HG03571 (cell line): Measurements from ENCODE around the gene CD2.
A peak's percentile ranks its signal among the peaks of the same experiment; 100 is the strongest.
"Not testable (repeated sequence)": the region's sequence is repeated elsewhere in the genome, so short reads cannot be mapped to it uniquely, and the experiment has no call there.

Experiments
- ATAC-seq: cut with Tn5 transposase; IDR thresholded peaks from one replicate; pipeline ENCODE4 v1.9.1; 2021; ENCODE audit not compliant: unreplicated experiment

Gene CD2

DNA sequence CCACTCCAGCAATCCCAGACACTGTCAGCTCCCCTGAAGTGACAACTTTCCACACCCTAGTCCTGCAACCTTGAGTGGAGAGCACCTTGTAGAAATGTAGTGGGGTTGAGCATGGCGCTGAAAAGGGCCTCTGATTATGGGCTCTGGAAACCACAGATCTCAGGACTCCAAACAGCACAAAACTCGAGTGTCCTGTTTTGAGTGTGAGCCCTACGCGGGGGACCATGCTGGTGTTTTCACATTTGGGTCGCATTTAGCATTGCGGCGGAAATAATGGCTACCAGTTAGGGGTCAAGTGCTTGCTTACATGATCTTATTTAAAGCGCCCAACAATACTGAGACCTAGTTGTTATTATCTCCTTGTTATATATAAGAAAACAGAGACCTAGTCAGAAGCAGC is 1.9 kb downstream of the CD2 start:
- ATAC-seq, result not testable (repeated sequence)

DNA sequence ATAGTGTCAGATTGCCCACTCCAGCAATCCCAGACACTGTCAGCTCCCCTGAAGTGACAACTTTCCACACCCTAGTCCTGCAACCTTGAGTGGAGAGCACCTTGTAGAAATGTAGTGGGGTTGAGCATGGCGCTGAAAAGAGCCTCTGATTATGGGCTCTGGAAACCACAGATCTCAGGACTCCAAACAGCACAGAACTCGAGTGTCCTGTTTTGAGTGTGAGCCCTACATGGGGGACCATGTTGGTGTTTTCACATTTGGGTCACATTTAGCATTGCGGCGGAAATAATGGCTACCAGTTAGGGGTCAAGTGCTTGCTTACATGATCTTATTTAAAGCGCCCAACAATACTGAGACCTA is 4.2 kb downstream of the CD2 start:
- ATAC-seq, result not testable (repeated sequence)

DNA sequence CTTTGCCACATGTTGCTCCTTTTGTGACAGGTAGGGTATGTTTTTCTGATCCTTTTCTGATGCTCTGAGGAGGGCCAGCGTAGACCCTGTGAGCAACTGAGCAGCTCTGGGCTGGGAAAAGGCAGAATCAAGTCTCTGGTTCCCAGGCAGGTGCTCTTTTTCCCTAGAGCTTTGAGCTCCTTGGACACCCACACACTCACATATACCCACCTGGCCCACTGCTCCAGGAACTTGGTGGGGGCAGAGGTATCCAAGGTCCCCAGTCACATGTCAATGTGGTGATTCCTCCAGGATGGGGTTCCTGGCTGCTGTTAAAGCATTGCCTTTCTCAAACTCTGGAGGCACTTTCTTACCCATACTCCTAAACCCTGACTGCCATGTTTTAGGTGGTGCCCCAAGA is 5.4 kb downstream of the CD2 start:
- ATAC-seq, result no peak

DNA sequence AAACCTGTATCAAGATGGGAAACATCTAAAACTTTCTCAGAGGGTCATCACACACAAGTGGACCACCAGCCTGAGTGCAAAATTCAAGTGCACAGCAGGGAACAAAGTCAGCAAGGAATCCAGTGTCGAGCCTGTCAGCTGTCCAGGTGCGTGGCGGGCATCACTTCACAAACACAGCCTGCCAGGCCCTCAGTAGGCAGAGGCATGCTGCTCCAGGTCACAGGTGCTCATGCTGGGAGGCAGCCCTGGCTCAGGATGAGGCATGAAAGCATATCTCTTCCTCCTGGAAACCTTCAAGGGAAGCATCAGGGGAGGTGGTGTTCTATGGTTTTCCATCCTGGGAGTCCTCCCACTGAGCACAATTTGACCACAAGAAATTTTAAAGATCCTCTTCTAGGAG is 6.3 kb downstream of the CD2 start:
- ATAC-seq, result no peak

DNA sequence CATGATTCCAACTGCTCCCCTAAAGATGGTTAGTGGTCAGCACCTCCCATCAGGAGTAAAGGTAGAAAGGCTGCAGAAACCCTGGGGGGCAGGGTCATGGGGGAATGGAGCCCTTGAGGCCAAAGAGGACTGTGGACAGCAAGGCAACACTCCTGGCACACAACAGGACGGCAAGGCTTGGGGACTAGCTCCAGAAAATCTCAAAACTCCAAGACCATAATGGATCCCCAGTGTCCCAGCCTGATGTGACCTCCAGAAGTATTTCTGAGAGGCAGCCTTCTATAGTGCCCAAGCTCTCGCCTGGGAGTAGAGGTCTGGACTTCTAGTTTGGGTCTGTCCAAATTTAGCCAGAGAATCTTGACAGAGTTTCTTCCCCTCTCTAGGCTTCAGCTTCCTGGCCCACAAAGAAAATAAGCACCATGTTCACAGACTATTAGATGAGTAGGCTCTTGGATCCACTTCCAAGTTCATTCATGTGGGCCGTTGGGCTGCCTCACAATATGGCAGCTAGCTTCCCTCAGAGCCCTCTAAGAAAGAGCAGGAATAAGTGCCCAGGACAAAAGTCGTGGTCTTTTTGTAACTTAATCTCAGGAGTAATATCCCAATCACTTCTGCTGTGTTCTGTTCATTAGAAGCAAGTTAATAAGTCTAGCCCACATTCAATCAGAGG is 6.9 kb downstream of the CD2 start:
- ATAC-seq, result no peak

DNA sequence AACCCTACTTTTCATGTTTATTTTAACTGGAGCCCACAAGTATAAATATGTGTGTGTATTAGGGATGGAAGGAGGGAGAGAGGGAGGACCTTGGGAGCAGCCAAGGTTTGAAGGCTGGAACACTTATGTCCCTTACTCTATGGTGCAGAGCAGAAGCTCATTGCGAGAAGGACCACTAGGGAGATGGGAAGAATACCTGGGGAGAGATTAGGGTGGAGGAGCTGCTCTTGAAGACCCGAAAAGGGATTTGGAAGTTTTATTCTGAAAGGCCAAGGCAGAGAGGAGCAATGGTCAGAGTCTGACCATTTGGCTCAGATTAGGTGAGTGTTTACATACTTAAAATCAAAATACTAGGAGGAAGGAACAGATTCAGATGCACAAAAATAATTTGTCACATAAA is 8.1 kb downstream of the CD2 start:
- ATAC-seq, result no peak

DNA sequence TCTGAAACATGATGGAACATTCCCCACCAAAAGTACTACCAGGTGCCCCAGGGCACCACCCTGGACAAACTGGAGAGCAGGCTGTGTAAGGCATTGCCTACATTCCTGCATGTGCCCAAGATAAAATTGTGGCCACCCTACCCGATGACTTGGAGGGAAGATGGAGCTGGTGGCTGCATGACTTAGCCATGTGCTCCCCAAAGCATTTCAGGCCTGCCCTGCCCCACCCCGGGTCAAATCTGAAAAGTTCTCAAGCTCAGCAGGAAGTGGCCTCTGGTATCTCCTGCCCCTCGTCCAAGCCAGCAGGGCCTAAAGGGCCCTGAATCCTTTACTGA is 8.5 kb downstream of the CD2 start:
- no peak for ATAC-seq

DNA sequence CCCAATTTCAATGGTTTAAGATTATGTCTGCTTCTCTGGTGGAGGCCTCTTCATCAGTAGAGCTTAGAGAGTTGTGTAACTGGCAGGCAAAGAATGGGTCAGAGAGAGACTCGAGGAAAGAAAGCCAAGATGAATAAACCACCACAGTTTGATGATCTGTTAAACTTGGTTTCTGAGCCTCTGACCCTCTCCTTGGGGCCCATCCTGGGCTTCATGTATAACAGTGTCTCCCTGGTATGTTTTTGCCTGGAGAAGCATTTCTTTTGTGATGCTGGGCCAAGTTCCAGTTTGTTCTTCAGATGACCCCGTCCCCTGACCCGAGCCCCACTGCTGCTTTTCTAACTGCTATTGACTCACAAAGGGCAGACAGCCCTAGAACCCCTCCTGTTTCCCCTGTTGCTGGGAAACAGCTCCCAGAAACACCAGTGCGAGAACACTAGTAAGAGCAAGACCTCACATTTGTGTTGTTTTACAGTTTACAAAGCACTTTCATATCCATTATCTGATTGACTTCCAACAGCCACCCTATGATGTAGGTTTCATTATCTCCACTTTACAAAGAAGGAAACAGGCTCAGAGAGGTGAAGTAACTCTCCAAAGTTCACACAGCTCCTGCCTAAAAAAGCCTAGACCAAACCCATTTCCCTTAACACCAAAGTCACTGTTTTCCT is 9.0 kb downstream of the CD2 start:
- ATAC-seq, result no peak

DNA sequence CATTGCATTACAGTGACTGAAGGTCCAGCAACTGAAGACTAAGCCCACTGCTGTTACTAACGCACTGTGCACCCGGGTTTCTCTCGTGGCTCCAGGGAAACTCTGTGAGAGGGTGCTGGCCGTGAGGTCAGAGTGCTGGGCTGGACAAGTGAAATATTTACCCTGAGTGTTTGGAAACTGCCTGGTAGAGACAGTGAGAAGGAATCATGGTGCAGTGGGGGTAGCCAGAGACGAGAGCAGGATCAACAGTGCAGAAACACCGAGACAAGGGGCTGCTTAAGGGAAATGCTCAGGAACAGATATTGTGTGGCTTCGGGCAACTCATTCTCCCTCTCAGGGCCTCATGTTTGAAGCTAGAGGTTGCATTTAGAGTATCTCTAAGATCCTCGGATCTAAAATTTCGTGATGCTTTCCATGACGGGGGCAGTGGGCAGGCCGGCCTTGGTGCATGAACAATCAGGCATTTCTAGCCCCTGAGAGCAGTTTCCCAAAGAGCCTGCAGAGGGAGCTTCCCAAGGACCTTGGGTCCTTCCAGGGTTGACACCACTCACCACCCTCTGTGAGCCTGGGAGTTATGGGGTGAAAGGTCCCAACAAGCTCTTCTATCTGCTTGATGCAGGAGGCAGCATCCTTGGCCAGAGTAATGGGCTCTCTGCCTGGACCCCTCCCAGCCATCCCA is 9.7 kb downstream of the CD2 start:
- no peak for ATAC-seq

DNA sequence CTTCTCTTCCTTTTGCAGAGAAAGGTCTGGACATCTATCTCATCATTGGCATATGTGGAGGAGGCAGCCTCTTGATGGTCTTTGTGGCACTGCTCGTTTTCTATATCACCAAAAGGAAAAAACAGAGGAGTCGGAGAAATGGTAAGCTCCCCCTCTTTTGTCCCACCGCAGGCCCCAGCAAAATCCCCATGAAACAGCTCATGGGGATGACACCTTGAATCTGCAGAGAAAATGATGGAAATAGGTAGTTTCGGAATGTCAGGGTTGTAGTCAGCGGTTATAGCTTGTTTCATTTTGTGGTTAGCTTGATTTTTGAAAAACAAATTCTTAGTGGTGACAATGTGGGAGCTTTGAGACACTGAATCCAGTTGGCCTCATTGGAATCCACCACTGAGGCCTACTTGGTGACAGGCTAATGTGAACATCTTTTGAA is 10.3 kb downstream of the CD2 start:
- no peak for ATAC-seq

DNA sequence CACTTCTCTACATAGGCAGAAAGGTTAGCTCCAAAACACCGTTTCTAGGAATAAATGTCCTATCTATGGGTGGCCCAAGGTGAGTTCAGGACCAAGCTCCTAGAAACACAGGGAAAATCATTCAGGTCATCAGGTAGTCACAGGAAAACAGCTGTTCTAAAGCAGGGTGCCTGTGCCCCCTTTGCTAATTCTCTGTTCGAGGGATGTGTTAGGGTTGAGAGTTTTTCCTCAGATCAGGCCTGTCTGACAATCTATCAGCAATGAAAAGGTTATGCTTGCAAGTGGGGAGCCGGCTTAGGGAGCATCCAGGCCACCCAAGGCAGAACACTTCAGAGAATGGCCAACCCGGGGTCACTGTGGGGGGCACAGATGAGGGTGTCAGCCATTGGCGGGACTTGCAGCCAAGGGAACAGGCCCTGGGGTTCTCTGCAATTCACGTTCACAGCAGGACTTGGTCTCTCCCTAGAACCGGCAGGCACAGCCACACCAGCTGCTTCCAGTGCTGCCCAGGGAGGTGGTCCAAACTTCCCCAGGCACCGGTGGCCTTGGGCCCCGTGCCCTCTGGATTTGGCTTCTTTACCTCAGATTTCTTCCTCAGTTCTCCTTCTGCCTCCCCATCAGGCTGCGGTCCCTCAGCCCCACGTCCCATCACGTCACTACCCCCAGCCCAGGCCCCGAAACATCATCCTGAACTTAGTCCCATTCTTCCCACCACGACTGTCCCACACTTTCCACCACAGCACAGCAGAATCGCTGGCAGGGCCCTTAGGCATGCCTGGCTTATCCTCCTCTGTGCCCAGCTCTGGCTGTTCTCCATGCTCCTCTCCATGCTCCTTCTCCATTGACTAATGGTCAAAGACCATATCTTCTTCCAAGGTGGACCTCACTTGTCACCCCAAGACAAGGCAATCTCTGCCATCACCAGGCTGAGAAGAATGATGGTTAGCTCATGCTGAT is 11.0 kb downstream of the CD2 start:
- ATAC-seq, result no peak

DNA sequence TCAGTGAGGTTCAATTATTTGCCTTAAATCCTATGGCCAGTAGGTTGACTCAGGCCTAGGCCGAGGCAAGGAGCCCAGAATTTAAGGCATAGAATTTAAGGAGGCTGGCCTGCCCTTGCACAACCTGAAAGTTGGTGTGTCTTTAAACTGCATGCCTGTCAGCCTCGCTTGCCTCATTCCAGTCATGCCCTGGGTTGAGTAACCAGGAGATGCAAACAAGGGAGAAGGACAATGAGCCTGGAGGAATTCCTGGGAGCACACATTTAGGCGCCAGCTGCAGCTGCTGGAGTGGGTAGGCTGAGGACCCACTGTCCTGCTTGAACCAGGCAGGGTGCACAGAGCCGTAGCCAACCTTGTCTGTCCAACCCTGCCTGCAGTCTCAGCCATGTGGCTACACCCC is 11.7 kb downstream of the CD2 start:
- no peak for ATAC-seq

DNA sequence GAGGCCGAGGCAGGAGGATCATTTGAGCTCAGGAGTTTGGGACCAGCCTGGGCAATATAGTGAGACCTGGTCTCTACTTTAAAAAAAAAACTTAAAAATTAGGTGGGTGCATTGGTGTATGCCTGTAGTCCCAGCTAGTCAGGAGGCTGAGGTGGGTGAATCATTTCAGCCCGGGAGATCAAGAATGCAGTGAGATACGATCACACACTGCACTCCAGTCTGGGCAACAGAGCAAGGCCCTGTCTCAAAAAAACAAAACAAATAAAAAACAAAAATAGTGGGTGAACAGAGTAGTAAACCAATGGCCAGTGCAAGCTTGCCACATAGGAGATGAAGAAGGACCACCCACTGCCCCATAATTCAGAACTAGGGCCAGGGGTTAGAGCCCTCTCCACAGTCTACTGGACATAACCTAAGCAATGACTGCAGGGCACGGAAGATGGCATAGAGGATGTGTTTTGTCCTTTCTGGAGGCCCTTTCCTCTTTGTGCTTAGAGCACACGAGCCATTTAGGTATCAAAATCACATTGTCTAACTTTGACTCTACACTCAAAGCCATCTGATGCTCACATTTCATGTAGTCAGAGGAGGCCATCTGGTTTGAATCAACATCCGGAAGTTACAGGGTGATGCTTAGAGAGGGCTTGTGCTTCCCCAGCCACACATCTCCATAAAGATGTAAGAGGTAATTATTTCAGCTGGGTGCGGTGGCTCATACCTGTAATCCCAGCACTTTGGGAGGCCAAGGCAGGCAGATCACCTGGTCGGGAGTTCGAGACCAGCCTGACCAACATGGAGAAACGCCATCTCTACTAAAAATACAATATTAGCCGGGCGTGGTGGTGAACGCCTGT is 12.6 kb downstream of the CD2 start:
- no peak for ATAC-seq

DNA sequence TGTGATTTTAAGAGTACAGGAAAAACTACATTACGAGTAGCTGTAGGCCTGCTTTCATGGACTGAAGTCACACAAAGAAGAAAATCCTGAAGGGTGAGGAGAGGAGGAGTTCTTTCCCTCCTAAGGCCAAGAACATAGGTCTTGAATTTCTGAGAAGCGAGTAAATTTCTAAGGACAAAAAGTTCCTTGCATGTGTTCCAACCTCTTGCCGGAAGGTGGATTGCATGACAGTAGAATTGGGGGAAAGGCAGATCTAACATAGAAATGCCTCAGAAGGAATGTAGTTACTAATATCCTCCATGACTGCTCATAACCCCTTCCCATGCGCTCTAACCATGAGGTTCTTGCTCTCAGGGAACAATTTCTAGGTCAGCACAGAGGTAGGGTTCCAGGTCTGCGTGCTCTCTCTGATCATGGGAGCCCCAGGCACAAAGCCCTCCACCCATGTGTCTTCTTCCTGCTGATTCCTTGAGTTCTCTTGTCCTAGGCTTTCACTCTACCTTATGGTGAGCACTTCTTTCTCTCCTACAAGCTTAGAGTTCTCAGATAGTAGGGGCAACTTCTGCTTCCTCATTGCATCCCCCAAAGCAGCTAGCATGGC is 13.7 kb downstream of the CD2 start:
- no peak for ATAC-seq

DNA sequence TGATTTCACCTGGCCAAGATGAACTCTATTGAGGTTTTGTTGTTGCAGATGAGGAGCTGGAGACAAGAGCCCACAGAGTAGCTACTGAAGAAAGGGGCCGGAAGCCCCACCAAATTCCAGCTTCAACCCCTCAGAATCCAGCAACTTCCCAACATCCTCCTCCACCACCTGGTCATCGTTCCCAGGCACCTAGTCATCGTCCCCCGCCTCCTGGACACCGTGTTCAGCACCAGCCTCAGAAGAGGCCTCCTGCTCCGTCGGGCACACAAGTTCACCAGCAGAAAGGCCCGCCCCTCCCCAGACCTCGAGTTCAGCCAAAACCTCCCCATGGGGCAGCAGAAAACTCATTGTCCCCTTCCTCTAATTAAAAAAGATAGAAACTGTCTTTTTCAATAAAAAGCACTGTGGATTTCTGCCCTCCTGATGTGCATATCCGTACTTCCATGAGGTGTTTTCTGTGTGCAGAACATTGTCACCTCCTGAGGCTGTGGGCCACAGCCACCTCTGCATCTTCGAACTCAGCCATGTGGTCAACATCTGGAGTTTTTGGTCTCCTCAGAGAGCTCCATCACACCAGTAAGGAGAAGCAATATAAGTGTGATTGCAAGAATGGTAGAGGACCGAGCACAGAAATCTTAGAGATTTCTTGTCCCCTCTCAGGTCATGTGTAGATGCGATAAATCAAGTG is 14.3 kb downstream of the CD2 start:
- ATAC-seq, result no peak

DNA sequence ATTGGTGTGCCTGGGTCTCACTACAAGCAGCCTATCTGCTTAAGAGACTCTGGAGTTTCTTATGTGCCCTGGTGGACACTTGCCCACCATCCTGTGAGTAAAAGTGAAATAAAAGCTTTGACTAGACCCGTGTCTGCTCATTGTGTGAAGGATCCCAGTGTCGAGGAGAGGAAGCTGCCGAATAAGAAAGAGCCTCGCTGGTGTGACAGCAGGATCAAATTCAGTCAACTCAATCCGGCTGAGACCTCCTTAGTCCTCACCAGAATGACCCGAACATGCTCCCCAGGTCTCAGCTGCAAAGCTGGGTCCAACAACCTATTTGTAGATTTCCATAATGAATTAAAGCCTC is 14.8 kb downstream of the CD2 start:
- ATAC-seq, result no peak

DNA sequence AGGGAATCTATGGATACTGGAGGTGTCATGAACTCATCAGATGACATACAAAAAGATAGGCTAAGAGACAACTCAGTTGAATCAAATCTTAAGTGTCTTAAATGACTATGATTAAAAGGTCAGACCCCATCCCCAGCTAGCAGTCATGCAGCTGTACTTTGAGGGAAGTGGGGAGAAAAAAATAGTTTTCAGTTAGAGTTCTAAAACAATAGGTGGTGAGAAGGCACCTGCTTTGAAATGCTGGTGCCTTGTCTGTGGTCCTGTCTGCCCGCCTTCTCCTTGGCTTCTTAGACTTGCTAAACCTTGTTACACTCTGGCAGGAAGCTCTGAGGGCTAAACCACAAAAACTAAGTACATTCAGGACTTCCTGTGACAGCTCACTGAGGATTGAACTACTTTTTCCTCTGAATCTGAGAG is 15.3 kb downstream of the CD2 start:
- peak; percentile 66 for ATAC-seq

DNA sequence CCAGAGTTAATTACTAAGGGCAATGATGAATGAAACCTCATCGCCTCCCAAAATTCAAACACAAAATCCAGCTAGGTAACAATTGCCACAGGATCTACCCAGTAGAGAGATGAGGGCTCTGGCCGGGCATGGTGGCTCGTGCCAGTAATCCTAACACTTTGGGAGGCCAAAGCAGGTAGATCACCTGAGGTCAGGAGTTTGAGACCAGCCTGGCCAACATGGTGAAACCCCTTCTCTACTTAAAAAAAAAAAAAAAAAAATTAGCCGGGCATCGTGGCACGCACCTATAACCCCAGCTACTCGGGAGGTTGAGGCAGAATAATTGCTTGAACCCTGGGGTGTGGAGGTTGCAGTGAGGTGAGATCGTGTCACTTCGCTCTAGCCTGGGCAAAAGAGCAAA is 15.8 kb downstream of the CD2 start:
- ATAC-seq, result no peak

DNA sequence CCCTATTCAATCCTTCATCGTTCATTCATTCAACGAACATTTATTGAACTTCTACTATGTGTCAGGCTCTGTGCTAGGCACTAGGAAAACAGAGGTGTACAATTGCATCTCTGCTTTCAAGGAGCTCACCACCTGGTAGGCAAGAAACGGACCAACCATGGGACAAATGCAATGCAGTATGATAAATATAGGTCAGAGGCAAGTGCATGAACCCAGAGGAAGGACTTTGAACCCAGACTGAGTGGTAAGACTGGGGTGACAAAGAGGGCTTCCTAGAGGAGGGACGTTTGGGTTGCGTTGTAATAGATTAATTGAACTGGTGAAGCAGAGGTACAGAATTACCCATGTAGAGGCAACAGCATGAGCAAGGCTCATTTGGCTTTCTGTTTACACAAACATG is 16.4 kb downstream of the CD2 start:
- no peak for ATAC-seq
